Naive thymus-derived CD8-positive, alpha-beta T cell (primary cell): Measurements from ENCODE around the gene CCN2. TPM values are rescaled to one million over a fixed set of nuclear protein-coding genes. Genes with fewer than 3 reads are reported as not detected.
"Not testable (repeated sequence)": the region's sequence is repeated elsewhere in the genome, so short reads cannot be mapped to it uniquely, and the experiment has no call there.

Source experiments
- ATAC-seq, 2 donors: fragments of 150-1000 bp; cut with Tn5 transposase in 1 of 2; sonication (Bioruptor Pico), chemical (Tn5 transposase) in 1 of 2; 1 replicate in 1 of 2; 2 replicates in 1 of 2; pipeline ENCODE4 v1.10.0; 2021; ENCODE audit warnings: mild to moderate bottlenecking in 2 of 2, moderate library complexity in 2 of 2
- POLR2A ChIA-PET: fragments of 350-600 bp; sonication (Branson Sonifier 250); formaldehyde crosslinking; loops from one replicate; lab custom pipeline; 2021; ENCODE audit warnings: antibody characterized with exemption; lab: Charles Lee
- DNase-seq, 10 donors: peaks; one replicate each; pipeline versions ENCODE4 v3.0.0 to v3.0.0-alpha.2; 2020 to 2022
- H3K27ac Mint-ChIP-seq, 10 donors: one replicate each; pipeline ENCODE4 v1.8.0; 2020 to 2022; ENCODE audit warnings: mild to moderate bottlenecking in 10 of 10, mixed read lengths in 10 of 10, moderate library complexity in 4 of 10, inconsistent platforms in 1 of 10
- H3K27me3 Mint-ChIP-seq, 5 donors: one replicate each; pipeline ENCODE4 v1.8.0; 2021 to 2022; ENCODE audit warnings: mixed read lengths in 5 of 5
- H3K36me3 Mint-ChIP-seq, 3 donors: one replicate each; pipeline ENCODE4 v1.8.0; 2020 to 2022; ENCODE audit warnings: mixed read lengths in 3 of 3, mild to moderate bottlenecking in 2 of 3, inconsistent platforms in 1 of 3
- H3K4me1 Mint-ChIP-seq, 4 donors: one replicate each; pipeline ENCODE4 v1.8.0; 2021 to 2022; ENCODE audit warnings: mixed read lengths in 4 of 4
- H3K4me3 Mint-ChIP-seq, 10 donors: one replicate each; pipeline ENCODE4 v1.8.0; 2020 to 2022; ENCODE audit warnings: mild to moderate bottlenecking in 10 of 10, mixed read lengths in 10 of 10, moderate library complexity in 6 of 10, inconsistent platforms in 1 of 10
- H3K9me3 Mint-ChIP-seq, 9 donors: one replicate each; pipeline ENCODE4 v1.8.0; 2020 to 2022; ENCODE audit warnings: mixed read lengths in 9 of 9, mild to moderate bottlenecking in 3 of 9, inconsistent platforms in 1 of 9, moderate library complexity in 1 of 9
- polyA plus RNA-seq, 3 donors: library from polyadenylated mRNA; unstranded; fragments of 300-500 nt; fragmentation: Illumina TruSeq; gene quantifications; one replicate each; pipeline ENCODE4 v1.2.3, GENCODE V29; 2021
- total RNA-seq, 8 experiments: library from RNA in 2 of 8; stranded (reverse) in 2 of 8; gene quantifications; one replicate each; pipeline ENCODE4 v1.2.3 and lab custom pipeline; 2021 to 2026

The CCN2 gene
- total and polyA plus RNA-seq, 5 experiments from 2014 or later: 0.41 TPM; not detected in 4

- no peak overlapping the region for H3K27ac Mint-ChIP-seq
Observed at GRCh38 chr6:131909408-131910218, 41.6 kb downstream of the CCN2 start.

GRCh38 chr6:131908787-131909186 is 42.4 kb downstream of the CCN2 start:
- ATAC-seq, H3K9me3 Mint-ChIP-seq, H3K36me3 Mint-ChIP-seq, H3K27ac Mint-ChIP-seq, DNase-seq, H3K4me3 Mint-ChIP-seq, POLR2A ChIA-PET: not testable (repeated sequence)
- H3K4me1 Mint-ChIP-seq: peaks cover 2 to 10% (median 6%) of the 10 kb centered on the region in 4 donors
- H3K27me3 Mint-ChIP-seq: peaks cover 8 to 43% (median 15%) of the 10 kb centered on the region in 5 donors

More at GRCh38 chr6:131909408-131910218, 41.6 kb downstream of the CCN2 start:
- H3K9me3 Mint-ChIP-seq: no peaks in the 10 kb centered on the region
- peaks cover 10 to 41% (median 16%) of the 10 kb centered on the region in 5 donors for H3K27me3 Mint-ChIP-seq
- no peaks in the 10 kb centered on the region for H3K36me3 Mint-ChIP-seq
- ATAC-seq (peak; percentile 85 to 92), DNase-seq (peak; percentile 39 to 78 (median 66))
- POLR2A ChIA-PET: interaction anchor here (0.6 kb wide), 1 partner anchor 788 kb away, joined by 4 read pairs; no protein-coding TSS in a partner anchor
- H3K4me3 Mint-ChIP-seq: peak overlapping the region in 4 of 10 donors; percentile 13 to 52 (median 30)
- peaks cover 2 to 10% (median 6%) of the 10 kb centered on the region in 4 donors for H3K4me1 Mint-ChIP-seq

- ATAC-seq, H3K36me3 Mint-ChIP-seq, DNase-seq, POLR2A ChIA-PET, H3K9me3 Mint-ChIP-seq, H3K4me1 Mint-ChIP-seq, H3K4me3 Mint-ChIP-seq: not testable (repeated sequence)
- H3K27ac Mint-ChIP-seq: peak overlapping the region in 1 of 10 donors; percentile 13
- peaks cover 0 to 36% (median 20%) of the 10 kb centered on the region in 5 donors for H3K27me3 Mint-ChIP-seq
Observed at GRCh38 chr6:131903734-131904133, 47.4 kb downstream of the CCN2 start.

DNA sequence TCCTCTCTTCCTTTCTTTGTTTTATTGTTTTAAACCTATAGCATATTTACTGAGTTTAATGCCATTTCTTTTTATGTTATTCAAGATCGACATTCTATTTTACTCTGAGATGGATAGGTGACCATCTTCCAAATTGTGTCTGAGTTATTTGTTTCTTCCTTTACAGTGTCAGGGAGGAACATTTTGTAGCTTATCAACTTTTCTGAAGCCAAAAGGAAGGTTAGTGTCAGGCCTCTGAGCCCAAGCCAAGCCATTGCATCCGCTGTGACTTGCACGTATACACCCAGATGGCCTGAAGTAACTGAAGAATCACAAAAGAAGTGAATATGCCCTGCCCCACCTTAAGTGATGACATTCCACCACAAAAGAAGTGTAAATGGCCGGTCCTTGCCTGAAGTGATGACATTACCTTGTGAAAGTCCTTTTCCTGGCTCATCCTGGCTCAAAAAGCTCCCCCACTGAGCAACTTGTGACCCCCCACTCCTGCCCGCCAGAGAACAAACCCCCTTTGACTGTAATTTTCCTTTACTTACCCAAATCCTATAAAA is 49.8 kb downstream of the CCN2 start:
- H3K9me3 Mint-ChIP-seq: peaks cover 0 to 21% (median 3%) of the 10 kb centered on the region in 9 donors
- H3K4me1 Mint-ChIP-seq, H3K36me3 Mint-ChIP-seq, POLR2A ChIA-PET, ATAC-seq, H3K27ac Mint-ChIP-seq, DNase-seq, H3K4me3 Mint-ChIP-seq: not testable (repeated sequence)
- H3K27me3 Mint-ChIP-seq: peaks cover 5 to 36% (median 25%) of the 10 kb centered on the region in 5 donors

GRCh38 chr6:131900231-131900630 is 50.9 kb downstream of the CCN2 start:
- peaks cover 0 to 4% (median under 1%) of the 10 kb centered on the region in 4 donors for H3K4me1 Mint-ChIP-seq
- ATAC-seq (no peak), DNase-seq (no peak)
- peaks cover 0 to 8% (median 0%) of the 10 kb centered on the region in 3 donors for H3K36me3 Mint-ChIP-seq
- H3K27me3 Mint-ChIP-seq: peaks cover 6 to 34% (median 24%) of the 10 kb centered on the region in 5 donors
- POLR2A ChIA-PET: no interaction called here
- H3K9me3 Mint-ChIP-seq: peaks cover 0 to 21% (median 3%) of the 10 kb centered on the region in 9 donors
- no peak overlapping the region for H3K4me3 Mint-ChIP-seq
- H3K27ac Mint-ChIP-seq: no peak overlapping the region

DNA sequence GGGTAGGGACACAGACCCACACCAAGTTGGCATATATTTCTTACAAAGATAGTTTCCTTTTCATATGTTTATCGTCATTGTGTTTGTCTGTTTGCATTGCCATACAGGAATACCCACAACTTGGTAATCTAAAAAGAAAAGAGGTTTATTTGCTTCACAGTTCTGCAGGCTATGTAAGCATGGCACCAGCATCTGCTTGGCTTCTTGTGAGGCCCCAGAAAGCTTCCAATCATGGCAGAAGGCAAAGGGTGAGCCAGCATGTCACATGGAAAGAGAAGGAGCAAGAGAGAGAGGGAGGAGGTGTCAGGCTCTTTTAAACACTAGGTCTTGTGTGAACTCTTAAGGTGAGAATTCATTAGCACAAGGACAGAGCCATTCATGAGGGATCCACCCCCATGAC is 52.5 kb downstream of the CCN2 start:
- POLR2A ChIA-PET: interaction anchor here (0.6 kb wide), 1 partner anchor 12 kb away, joined by 3 read pairs; no protein-coding TSS in a partner anchor
- no peak for ATAC-seq
- Mint-ChIP-seq H3K4me1 (peaks cover 0 to 4% (median under 1%) of the 10 kb centered on the region in 4 donors), H3K27ac (no peak overlapping the region), H3K27me3 (peaks cover 8 to 32% (median 24%) of the 10 kb centered on the region in 5 donors), H3K9me3 (peaks cover 0 to 21% (median 3%) of the 10 kb centered on the region in 9 donors), H3K36me3 (peaks cover 0 to 8% (median 0%) of the 10 kb centered on the region in 3 donors), H3K4me3 (no peak overlapping the region)
- DNase-seq: no peak

Other genes with a start within 250 kb of the CCN2 start
- gene OR2A4, start 250.0 kb downstream of the CCN2 start, total RNA-seq: not detected
- not detected for gene OR2A4, start 250.0 kb downstream of the CCN2 start, polyA plus RNA-seq
- gene CTAGE9, start 240.4 kb downstream of the CCN2 start, total RNA-seq: not detected
- gene CTAGE9, start 240.4 kb downstream of the CCN2 start, polyA plus RNA-seq: not detected
- under 1 TPM; 0.11 to 0.47 TPM for gene ENPP1, start 143.4 kb downstream of the CCN2 start, total RNA-seq
- not detected for gene ENPP1, start 143.4 kb downstream of the CCN2 start, polyA plus RNA-seq